Activated CD4-positive, alpha-beta T cell treated with anti-CD3 and anti-CD28 coated beads, Interleukin-2, amount 50 U/mL, for 4 hours (primary cell): ENCODE results near the gene SLC25A1.
A peak's percentile ranks its signal among the peaks of the same experiment; 100 is the strongest.

Experiments
- DNase-seq, 2 experiments: peaks; one replicate each; pipeline ENCODE4 v3.0.0-alpha.2; 2020

The SLC25A1 gene

GRCh38 chr22:19180234-19180633 is 1.7 kb upstream of the SLC25A1 start:
- no peak for DNase-seq

- DNase-seq: no peak
These were observed 1.0 kb upstream of the SLC25A1 start for GRCh38 chr22:19179497-19180048.

- peak; percentile 34 to 41 for DNase-seq
These were observed 375 bp downstream of the SLC25A1 start for GRCh38 chr22:19178065-19178656.

- no peak for DNase-seq
These were observed 1.1 kb downstream of the SLC25A1 start for GRCh38 chr22:19177164-19178064.

DNA sequence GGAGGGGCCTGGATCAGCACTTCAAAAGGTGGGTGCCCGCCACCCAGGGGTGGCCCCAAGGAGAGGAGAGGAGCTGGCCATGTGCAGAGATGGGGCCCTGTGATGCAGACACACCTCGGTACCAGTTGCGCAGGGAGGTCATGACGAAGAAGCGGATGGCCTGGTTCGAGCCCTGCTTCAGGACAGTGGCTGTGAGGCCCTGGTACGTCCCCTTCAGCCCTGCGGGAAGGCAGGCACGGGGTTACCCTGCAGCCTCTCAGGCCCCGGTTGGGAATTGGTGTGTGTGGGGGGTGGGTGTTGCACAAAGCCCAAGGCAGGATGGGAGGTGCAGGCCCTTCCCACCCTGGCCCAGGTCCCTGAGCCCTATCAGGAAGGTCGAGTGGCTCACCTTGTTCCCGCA is 1.8 kb downstream of the SLC25A1 start:
- DNase-seq: no peak

- no peak for DNase-seq
These were observed 2.3 kb downstream of the SLC25A1 start for GRCh38 chr22:19176175-19176643.

- DNase-seq: no peak
These were observed 2.8 kb downstream of the SLC25A1 start for GRCh38 chr22:19175602-19176174.

DNA sequence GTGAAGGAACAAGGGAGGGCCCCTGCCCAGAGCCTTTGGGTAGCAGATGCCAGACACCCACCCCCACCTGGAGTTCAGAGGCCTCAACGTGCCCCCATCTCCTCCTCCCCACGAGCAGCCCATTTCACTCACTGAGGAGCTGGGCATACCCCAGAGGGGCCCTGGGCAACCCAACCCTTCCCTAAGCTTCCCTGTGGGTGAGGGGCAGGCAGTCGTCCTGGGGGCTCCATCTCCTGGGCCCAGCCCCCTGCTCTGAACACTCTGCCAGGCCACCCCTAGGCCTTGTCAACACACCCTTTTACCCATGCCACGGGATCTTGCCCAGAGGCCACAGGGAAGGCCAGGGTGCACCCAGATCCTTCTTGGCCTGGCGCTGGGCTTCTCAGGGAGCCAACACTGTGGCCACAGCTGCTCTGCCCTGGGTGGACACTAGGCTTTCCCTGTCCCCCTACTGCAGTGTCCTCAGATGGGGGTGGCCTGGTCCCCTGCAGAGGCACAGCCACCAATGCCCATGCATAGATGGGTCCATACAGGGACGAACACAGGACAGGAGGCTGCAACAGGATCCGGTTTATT is 3.4 kb downstream of the SLC25A1 start:
- DNase-seq: no peak

DNA sequence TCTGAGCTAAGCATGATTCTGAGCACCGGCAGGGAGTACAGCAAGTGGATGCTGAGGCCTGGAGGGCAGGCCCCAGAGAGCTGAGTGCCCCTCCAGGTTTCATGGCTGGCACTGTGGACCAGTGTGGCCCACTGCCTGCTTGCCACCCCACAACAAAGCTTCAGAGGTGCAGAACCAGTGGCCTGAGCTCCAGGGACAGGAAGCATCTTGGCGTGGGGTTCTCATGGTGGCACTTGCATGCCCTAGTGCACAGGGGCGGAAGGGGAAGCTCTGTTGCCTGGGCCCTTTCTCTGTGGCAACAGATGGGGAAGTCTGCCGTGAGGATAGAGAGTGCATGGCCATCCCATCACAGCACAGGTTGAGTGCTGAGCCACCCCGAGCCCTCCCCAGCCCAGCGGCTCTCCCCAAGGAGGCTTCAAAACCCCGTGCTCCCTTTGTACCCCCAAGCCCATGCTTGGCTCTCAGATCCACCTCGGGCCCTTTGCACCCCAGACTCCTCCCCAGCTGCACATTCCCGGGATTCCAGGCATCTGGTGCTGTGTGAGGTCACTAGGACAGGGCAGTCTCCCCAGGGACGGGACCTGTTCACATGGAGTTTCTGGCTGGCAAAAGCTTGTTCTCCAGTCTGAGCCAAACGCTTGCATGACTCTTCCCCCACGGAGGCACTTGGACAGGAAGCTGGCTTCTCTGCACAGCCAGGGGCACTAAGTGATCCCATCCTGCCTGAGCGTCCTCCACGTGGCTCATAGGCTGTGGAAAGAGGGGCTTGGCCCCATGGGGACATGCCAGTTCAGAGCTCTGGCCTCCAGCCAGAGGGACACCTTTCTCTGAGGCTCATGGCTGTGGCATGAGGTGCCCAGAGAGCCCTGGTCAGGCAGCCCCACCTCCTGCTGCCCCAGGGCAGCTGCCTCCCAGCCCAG is 4.2 kb downstream of the SLC25A1 start:
- DNase-seq: no peak

DNA sequence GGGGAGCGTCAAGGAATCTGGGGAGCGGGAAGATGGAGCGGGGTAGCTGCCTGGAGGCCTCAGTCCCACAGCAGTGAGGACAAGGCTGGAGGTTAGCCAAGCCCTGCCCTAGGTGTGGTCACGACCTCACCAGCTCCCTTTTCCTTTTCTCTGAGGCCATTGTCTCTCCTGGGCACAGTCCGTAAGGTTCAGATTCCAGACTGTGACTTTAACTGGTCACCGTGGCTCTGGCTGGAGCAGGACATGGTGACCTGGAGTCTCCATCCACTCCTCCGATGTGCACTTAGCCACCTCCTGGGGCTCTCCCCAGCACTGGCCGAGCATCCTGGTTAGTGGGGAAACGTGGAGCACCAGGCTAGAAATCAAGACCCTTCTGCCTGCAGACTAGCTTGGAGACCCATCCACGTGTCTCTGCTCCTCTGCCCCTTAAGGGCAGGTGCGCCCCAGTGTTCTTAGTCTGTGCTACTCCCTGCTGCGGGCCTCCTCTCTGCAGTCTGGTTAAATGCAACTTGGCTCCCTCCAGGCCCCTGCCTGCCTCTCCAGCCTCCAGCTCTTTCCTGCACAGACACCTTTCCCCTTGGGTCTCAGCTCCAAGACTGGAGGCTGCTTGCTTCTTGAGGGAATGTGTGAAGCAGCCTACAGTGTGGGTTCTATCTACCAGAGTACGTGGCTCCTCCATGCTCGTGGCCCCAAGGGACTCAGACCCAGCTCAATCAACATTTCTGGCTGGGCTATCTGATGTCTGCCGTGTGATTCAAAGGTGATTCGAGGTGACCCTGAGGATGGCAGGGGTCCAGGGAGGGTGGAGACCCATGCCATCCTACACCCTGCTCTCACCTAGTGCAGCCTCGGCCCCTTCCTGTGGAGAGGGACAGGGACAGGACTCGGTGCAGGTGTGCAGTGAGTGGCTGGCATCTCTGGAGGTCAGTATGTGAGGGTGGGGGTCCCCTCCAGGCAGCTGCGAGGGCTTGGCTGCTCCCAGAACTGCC is 5.2 kb downstream of the SLC25A1 start:
- no peak for DNase-seq

DNA sequence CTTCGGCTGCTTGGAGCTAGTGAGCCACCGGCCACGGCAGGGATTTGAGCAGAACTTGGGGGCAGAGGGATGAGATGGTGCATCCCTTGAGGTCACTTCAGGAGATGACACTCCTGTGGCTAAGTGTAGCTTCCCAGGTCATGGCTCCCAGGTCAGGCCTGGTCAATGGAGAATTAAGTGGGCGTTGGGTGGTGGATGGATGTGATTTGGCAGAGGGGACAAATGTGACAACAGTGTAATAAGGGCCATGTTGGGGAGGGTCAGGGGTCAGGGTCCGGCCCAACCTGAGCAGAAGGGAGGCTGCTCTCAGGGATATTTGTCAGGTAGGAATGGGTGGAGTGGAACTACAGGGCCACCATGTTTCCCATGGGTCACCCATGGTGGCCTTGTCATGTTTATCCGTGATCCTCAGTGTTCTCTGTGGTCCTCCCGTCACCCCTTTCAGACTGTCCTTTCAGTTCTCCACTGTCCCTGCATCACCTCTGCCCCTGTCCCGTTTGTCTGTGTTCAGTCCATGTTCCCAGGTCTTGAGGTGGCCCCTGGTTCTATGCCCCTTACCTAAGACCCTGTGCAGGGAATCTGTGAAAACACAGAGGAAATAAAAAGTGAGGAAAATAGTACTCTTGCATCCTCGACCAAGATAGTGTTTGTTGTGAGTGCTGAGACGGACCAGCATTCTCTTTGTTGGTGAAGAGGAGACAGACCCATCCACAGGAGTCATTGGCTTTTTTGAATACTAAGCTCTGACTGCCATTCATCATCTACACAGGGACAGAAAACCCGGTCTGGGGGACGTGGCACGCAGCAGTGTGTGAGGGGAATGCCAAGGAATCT is 6.1 kb downstream of the SLC25A1 start:
- no peak for DNase-seq

GRCh38 chr22:19169947-19170318 is 8.6 kb downstream of the SLC25A1 start:
- DNase-seq: no peak

DNA sequence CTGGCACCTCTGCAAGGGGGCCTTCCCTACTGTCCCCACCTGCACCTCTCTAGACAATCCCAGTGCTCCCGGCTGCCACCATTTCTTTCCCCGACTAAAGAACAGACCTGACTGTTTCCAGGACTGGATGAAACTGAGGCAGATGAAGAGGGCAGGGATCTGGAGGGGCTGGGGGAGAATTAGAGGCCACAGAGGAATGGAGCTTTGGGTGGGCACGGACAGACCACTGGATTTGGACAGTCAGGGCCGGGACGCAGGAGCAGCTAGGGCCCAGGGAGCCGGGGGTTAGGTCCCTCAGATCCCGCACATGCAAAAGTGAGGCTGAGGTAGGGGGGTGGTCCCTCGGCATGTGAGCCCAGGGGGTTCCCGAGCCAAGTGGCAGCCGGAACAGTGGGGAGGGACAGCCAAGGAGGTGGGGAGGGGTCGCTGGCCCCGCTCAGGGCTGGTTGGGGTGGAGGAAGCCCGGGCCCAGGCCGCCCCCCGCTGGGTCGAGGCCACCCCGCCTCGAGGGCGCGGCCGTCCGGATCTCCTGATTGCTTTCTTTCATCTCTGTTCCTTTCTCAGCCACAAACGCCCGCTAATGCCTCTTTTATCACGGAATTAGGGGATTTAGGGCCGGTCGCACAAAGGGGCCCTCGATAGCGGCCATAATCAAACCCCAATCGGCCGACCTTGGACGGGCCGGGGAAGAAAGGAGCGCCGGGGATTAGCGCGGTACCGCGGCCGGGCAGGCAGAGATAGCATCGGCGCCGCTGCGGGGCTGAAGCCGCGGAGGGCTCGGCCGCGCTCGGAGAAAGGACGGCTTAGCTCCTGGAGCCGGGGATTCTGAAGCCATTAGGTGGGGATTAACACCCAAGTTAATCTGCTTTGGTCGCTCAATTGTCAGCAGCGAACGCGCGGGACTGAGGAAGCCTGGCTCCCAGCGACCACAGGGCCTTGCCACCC is 9.3 kb downstream of the SLC25A1 start:
- DNase-seq: no peak

DNA sequence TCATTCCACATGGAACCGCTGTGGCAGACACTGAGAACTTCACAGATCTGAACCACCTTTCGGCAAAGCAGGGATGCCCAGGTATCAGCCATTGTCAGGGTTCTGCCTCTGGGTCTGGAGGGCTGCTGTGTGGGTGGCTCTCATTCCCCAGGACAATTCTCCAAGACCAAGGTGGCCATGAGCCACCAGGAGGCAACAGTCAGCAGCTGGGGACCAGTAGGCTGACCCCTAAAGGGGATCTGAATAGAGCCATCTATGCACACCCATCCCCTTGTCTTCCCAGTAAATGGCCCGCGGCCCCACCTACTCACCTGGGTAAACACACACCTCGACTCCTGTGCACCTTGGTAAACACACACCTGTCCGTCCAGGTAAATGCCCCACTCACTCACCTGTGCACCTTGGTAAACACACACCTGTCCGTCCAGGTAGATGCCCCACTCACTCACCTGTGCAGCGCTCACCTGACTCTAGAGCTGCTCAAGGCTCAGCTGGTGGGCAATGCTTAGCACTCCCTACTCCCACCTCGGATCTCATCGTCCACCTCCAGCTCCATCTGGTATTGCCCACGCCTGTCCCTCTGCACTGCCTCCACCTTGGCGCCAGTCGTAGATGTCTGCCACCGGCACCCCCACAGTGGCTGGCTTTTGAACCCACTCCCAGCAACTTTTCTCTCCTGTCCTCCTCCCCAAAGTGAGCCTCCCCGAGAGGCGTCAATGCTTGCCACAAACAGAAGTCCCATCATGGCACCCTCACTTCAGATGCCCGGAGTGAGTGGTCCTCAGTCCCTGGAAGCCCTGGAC is 10.2 kb downstream of the SLC25A1 start:
- DNase-seq: no peak

DNA sequence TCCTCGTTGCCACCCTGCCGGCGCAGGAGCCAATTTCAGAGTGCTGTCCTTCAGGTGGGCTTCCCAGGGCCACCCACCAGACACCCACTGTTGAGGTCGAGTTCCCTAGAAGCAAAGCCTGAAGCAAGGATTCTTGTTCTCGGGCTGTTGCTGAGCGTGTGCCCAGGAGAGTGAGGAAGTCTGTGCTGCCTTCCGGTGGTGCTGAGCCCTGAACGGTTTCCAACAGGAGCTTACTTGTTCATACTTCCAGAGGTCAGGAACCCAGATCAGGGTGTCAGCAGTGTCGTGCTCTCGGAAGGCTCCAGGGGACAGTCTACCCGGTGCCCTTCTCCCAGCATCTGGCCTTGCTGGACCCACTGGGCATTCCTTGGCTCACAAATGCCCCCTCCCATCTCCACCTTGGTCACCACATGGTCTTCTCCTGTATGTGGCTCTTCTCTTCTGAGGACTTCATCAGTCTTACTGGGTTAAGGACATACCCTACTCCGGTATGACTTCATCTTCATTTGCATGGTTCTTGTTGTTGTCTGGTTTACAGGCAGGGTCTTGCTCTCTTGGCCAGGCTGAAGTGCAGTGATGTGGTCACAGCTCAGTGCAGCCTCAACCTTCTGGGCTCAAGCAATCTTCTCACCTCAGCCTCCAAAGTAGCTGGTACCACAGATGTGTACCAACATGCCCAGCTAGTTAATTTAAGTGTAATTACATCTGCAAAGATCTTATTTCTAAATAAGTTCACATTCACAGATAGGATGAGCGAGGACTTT is 11.2 kb downstream of the SLC25A1 start:
- no peak for DNase-seq

GRCh38 chr22:19166421-19166820 is 12.1 kb downstream of the SLC25A1 start:
- no peak for DNase-seq

DNA sequence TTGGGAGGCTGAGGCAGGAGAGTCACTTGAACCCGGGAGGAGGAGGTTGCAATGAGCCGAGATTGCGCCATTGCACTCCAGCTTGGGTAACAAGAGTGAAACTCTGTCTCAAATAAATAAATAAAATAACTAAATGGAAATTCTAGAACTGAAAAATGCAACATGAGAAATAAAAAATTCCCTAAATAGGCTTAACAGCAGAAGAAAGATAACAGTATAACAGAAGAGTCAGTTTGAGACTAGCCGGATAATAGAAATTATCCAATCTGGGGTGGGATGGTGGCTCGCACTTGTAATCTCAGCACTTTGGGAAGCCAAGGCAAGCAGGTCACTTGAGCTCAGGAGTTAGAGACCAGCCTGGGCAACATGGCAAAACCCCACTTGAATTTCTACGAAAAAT is 14.1 kb downstream of the SLC25A1 start:
- no peak for DNase-seq
